HT-29 (cell line): ENCODE measurements around the gene CCDC201. TPM values are rescaled to one million over a fixed set of nuclear protein-coding genes. Genes with fewer than 3 reads are reported as not detected.

Experiments used
- DNase-seq: peaks from one replicate; pipeline ENCODE4 v3.0.0-alpha.2; 2015; ENCODE audit warnings: low spot score
- total RNA-seq: library from RNA; depleted of rRNA; stranded (reverse); fragments of >200 nt; shearing (Covaris generic); gene quantifications from 2 replicates; pipeline ENCODE4 v1.2.3, GENCODE V29; 2014

The CCDC201 gene
- total RNA-seq, 1 experiment from 2014 or later: not detected

GRCh38 chr7:45893374-45893995 is 20.6 kb upstream of the CCDC201 start:
- no peak for DNase-seq

- DNase-seq: no peak
Observed at GRCh38 chr7:45892407-45893035, 19.6 kb upstream of the CCDC201 start.

GRCh38 chr7:45891462-45892402 is 18.9 kb upstream of the CCDC201 start:
- no peak for DNase-seq

- DNase-seq: peak; percentile 87
Observed at GRCh38 chr7:45890902-45891461, 18.1 kb upstream of the CCDC201 start.

- no peak for DNase-seq
Observed at GRCh38 chr7:45890125-45890901, 17.4 kb upstream of the CCDC201 start.

DNA sequence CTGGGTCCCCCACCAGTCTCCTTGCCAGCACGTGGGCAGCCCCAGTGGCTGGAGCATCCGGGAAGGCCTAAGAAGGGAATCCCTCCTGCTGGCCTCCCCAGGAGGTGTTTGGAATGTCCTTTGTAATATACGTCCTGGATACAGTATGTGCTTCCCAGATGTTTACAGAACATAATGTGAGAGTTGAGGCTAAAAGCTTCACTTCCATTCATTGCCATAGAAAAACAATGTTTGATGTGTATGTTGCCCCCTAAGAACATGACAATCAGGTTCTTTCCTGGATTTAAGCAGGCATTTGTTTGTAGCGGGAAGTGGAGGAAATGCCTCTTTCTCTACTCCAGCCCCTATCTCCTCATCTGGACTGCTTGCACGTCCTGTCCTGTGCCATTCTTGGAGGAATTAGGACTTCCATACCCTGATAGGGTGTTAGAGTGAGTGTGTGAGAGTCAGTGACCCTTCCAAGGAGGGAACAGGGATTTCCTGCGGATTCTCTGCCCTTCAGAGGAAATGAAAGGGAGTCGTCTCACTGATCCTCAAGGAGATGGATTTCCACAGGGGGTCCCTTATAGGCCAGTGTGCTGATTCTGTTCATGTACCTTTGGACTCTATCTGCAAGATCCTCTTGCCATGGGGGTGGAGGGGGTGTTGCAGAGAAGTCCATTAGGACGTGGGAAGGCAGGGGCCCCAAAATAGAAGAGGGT is 16.6 kb upstream of the CCDC201 start:
- DNase-seq: no peak

DNA sequence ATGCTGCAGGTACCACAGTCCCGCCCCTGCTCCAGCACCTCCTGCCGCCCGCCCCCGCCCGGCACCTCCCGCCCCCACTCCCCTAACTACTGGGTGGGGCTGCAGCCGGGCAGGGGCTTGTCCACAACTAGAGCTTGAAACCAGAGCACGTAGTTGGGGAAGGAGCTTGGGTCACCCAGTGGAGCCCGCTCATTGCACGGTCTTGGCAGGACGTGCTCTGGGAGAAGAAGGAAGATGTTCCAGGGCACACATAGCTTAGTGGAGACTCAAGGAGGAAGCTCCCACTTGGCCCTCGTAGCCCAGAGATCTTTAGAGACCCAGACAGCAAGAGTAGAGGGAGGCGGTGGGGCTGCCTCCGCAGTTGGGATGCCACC is 16.1 kb upstream of the CCDC201 start:
- DNase-seq: no peak

GRCh38 chr7:45888185-45888992 is 15.5 kb upstream of the CCDC201 start, which contains the start of gene IGFBP1:
Gene IGFBP1 (plus strand): TSS chr7:45888488. CDS start chr7:45888653, 165 bp downstream.
- DNase-seq: no peak

DNA sequence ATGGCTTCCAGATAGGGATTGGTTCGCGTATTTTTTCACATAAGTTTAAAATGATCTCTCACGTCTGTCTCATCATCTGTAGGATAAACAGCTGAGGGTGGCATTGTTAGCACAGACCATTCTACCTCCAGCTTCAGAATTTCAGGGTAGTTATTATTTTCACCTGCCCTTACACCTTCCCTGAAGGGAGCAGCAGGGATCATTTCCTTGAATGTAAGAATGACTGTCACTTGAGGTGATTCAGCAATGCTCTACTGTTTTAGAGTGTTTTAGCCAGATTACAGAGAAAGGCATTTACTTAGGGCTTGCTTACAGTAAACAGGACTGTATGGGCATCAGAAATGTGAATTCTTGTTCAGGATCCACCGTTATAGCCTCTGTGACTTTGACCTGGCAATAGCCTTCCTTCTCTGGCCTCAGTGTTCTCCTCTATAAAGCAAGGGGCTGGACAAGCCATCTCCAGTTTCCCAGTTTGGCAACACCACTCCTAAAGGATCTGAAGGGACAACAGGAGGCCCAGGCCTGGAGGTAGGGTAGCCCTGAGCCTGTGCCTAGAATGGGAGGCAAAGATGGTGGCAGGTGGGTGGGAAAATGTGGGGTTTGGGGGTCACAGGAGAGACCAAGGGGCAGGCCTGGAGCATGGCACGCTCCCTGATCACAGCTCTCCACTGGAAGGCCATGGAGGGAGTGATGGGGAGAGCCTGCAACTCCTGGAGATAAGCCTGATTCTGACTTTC is 14.2 kb upstream of the CCDC201 start:
- DNase-seq: peak; percentile 27

GRCh38 chr7:45885264-45885882 is 12.5 kb upstream of the CCDC201 start:
- peak; percentile 92 for DNase-seq

GRCh38 chr7:45884136-45884535 is 11.3 kb upstream of the CCDC201 start:
- DNase-seq: no peak

DNA sequence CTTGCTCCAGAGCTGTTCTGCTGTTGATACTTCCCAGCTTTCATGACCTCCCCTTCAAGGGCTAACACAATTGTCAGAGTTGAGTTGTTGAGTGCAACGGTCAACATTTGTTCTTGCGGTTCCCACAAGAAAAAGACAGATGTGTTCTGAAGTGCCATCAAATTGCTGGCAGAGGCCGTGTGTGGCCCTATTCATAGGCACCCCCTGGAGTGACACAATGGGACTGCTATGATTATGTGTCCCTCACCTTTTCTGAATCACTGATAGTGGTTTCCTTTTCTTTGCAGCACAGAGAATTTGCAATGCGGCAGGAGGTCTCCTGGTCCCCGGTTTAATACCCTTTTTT is 9.6 kb upstream of the CCDC201 start:
- DNase-seq: no peak

DNA sequence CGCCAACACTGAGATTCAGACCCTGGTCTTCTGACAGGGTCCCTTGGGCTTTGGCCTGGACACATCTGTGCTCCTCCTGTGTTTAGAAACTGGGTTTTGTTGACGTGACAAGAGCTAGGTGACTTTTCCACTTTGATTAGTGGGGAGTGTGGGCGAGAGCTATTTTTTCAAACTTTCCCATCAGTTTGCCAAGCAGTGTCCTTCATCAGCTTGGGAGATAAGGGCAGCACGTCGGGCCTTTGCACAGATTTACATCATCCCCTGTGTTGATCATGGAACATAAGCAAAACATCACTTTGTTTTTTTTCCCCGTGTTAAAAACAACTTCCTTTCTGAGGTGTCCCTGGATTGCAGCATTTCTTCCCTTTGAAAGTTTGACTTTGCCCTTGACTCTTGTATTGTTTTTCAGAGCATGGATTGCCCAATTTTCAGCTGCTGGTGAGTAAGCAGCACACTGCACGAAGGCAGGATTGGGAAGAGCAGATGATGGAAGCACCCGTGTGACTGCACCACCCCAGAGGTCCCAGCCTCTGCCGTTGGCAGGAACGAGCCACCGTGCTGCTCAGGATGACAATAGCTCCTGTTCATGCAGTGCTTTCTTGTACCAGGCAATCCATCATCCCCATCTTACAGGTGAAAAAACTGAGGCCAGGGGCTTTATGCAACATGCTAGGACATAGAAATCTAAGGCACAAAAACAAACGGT is 9.0 kb upstream of the CCDC201 start:
- DNase-seq: peak; percentile 47

DNA sequence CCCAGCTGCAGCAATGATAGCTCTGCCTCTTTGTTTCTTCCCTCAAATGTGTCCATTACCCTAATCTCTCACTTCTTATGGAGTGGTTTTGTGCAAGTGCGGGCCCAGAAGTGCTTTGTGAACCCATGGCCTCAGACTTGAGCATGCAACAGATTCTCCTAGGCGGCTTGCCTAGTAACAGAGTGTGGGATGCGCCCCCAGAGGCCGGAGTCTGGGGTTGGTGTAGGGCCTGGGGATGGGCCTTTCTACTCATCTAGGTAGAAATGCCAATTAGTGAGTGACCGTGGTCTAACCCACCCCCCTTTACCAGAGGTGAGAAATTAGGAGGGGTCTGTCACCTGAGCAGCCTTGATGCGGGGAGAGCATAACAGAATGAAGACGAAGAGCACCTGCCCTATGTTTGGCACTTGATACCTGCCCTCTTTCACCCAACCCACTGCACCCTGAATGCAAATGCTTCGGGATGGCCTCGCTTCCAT is 8.4 kb upstream of the CCDC201 start:
- no peak for DNase-seq

GRCh38 chr7:45880433-45880860 is 7.6 kb upstream of the CCDC201 start:
- DNase-seq: no peak

DNA sequence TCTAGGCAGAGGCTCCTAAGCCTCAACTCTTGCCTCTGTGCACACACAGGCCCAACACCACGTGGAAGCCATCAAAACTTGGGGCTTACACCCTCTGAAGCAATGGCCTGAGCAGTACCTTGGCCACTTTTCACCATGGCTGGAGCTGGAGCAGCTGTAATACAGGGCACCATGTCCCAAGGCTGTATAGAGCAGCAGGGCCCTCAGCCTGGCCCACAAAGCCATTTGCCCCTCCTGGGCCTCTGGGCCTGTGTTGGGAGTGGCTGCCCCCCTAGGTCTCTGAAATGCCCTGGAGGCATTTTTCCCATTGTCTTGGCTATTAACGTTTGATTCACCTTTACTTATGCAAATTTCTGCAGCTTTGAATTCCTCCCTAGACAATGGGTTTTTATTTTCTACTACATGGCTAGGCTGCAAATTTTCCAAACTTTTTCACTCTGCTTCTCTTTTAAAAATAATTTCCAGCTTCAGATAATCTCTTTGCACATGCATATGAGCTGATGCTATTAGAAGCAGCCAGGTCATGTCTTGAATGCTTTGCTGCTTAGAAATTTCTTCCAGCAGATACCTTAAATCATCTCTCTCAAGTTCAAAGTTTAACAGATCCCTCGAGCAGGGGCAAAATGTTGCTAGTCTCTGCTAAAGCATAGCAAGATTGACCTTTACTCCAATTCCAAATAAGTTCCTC is 5.7 kb upstream of the CCDC201 start:
- no peak for DNase-seq

- no peak for DNase-seq
Observed at GRCh38 chr7:45876519-45876918, 3.6 kb upstream of the CCDC201 start.
